Esophagus squamous epithelium (tissue), 5 donors: Measurements from ENCODE around the gene RTKN. TPM values are rescaled to one million over a fixed set of nuclear protein-coding genes. Genes with fewer than 3 reads are reported as not detected.

Source experiments
- DNase-seq: peaks from one replicate; lab custom pipeline; 2025; lab: John Stamatoyannopoulos, UW
- H3K27ac ChIP-seq, 4 donors: fragments of 200-600 bp; sonication (generic); one replicate each; pipeline ENCODE4 v1.5.1; 2016 to 2019; ENCODE audit warnings: mild to moderate bottlenecking in 1 of 4
- H3K27me3 ChIP-seq, 4 donors: fragments of 200-600 bp; sonication (generic); 1 replicate in 3 of 4; 2 replicates in 1 of 4; pipeline versions ENCODE4 v1.5.1 to v1.6.0; 2017 to 2021; ENCODE audit warnings: antibody characterized with exemption in 1 of 4
- H3K36me3 ChIP-seq, 3 donors: fragments of 200-600 bp; sonication (generic); one replicate each; pipeline ENCODE4 v1.5.1; 2016 to 2019
- H3K4me1 ChIP-seq, 3 donors: fragments of 200-600 bp; sonication (generic); one replicate each; pipeline ENCODE4 v1.5.1; 2017 to 2019
- H3K4me3 ChIP-seq, 4 donors: fragments of 200-600 bp; sonication (generic); 1 replicate in 3 of 4; 2 replicates in 1 of 4; pipeline ENCODE4 v1.5.1; 2016 to 2019; ENCODE audit warnings: mild to moderate bottlenecking in 2 of 4, moderate library complexity in 1 of 4
- H3K9me3 ChIP-seq, 3 donors: fragments of 200-600 bp; sonication (generic); one replicate each; pipeline ENCODE4 v1.5.1; 2016 to 2019
- POLR2A ChIP-seq, 4 donors: fragments of 450-650 bp; IDR thresholded peaks; one replicate each; pipeline ENCODE4 v1.6.1; 2017; ENCODE audit warnings: antibody characterized with exemption in 4 of 4, mild to moderate bottlenecking in 4 of 4, moderate library complexity in 3 of 4
- WGBS, 2 donors: methylation state at CpG; one replicate each; pipeline ENCODE4 v1.1.5; 2018; 5-methylcytosine and 5-hydroxymethylcytosine counted together
- intact Hi-C: fragments of 100-400 bp; cut with DNase I; formaldehyde crosslinking; loops from one replicate; pipeline ENCODE4 v1.15.0; 2022
- total RNA-seq, 4 donors: library from RNA; depleted of rRNA; stranded (reverse); fragments of >200 nt; gene quantifications; one replicate each; pipeline ENCODE4 v1.1.0, GENCODE V29; 2016
- TF ChIP-seq, protein P1 (sequence below), 6 experiments: fragments of 450-650 bp in 4 of 6; fragments of 200-600 bp in 2 of 6; sonication (generic) in 2 of 6; IDR thresholded peaks; one replicate each; pipeline ENCODE4 v1.5.1; 2016 to 2019; ENCODE audit warnings: antibody characterized with exemption in 6 of 6, mild to moderate bottlenecking in 4 of 6, moderate library complexity in 4 of 6
- donor health status: DM: yes; HTN: yes; CAD: no.

The RTKN gene
- total RNA-seq, 4 donors from 2014 or later, result 20.2 to 37.8 (median 27.9) TPM

- no peaks in the 10 kb centered on the region for H3K9me3 ChIP-seq
- no peak for TF ChIP-seq POLR2A (IDR thresholded peaks at IDR 0.05)
- TF ChIP-seq, protein P1, sequence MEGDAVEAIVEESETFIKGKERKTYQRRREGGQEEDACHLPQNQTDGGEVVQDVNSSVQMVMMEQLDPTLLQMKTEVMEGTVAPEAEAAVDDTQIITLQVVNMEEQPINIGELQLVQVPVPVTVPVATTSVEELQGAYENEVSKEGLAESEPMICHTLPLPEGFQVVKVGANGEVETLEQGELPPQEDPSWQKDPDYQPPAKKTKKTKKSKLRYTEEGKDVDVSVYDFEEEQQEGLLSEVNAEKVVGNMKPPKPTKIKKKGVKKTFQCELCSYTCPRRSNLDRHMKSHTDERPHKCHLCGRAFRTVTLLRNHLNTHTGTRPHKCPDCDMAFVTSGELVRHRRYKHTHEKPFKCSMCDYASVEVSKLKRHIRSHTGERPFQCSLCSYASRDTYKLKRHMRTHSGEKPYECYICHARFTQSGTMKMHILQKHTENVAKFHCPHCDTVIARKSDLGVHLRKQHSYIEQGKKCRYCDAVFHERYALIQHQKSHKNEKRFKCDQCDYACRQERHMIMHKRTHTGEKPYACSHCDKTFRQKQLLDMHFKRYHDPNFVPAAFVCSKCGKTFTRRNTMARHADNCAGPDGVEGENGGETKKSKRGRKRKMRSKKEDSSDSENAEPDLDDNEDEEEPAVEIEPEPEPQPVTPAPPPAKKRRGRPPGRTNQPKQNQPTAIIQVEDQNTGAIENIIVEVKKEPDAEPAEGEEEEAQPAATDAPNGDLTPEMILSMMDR (IDR thresholded peaks at IDR 0.05), result no peak
- peaks cover 14 to 73% (median 15%) of the 10 kb centered on the region in 3 donors for H3K4me1 ChIP-seq
- H3K27me3 ChIP-seq, result peaks cover 0 to 21% (median 0%) of the 10 kb centered on the region in 4 donors
- H3K36me3 ChIP-seq, result peaks cover 0 to 17% (median 0%) of the 10 kb centered on the region in 3 donors
- 13 to 14% methylated on average over 11 of the region's 14 CpGs for WGBS, 2 donors
- H3K4me3 ChIP-seq, result peak overlapping the region; percentile 44 to 76 (median 60)
- H3K27ac ChIP-seq, result peak overlapping the region; percentile 86 to 89 (median 87)
- intact Hi-C loops, result no loop called here
- no peak for DNase-seq
Measured at GRCh38 chr2:74439803-74440377, 1.8 kb downstream of the RTKN start.

DNA sequence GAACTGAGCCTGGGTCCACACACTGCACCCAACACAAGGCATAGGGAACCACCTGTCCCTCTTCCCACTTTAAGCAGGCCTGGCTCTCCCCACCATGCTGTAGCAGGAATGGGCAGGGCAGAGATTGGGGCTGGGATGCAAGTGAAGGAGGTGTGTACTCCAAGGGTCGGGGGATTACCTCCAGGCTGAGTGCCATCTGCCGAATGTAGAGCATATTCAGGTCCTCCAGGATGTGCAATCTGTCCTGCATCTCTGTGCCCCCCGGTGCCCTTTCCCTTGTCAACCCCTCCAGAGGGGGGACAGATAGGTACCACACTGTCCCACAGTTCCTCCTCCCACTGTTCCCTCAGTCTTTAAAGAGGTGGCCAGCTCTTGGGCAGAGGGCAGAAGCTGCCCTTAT, 2.4 kb downstream of the RTKN start:
- intact Hi-C loops, result no loop called here
- Histone ChIP-seq H3K4me1 (peaks cover 14 to 73% (median 15%) of the 10 kb centered on the region in 3 donors), H3K27me3 (peaks cover 0 to 21% (median 0%) of the 10 kb centered on the region in 4 donors), H3K36me3 (peaks cover 0 to 22% (median 0%) of the 10 kb centered on the region in 3 donors), H3K9me3 (no peaks in the 10 kb centered on the region), H3K4me3 (peak overlapping the region in 3 of 4 donors; percentile 58 to 76 (median 63)), H3K27ac (peak overlapping the region; percentile 86 to 89 (median 87))
- TF ChIP-seq, protein P1 (IDR thresholded peaks at IDR 0.05), result no peak
- TF ChIP-seq POLR2A (IDR thresholded peaks at IDR 0.05), result no peak
- 43% methylated on average over 3 of the region's 3 CpGs; no CpG with 5 or more reads in 1 of the 2 donors for WGBS, 2 donors
- no peak for DNase-seq

GRCh38 chr2:74438248-74438647, 3.5 kb downstream of the RTKN start:
- no peaks in the 10 kb centered on the region for H3K9me3 ChIP-seq
- H3K27me3 ChIP-seq, result peaks cover 0 to 21% (median 0%) of the 10 kb centered on the region in 4 donors
- H3K4me1 ChIP-seq, result peaks cover 13 to 65% (median 14%) of the 10 kb centered on the region in 3 donors
- no peak overlapping the region for H3K27ac ChIP-seq
- DNase-seq, result no peak
- TF ChIP-seq, protein P1 (IDR thresholded peaks at IDR 0.05), result no peak
- TF ChIP-seq POLR2A (IDR thresholded peaks at IDR 0.05), result no peak
- no peak overlapping the region for H3K4me3 ChIP-seq
- H3K36me3 ChIP-seq, result peaks cover 0 to 23% (median 0%) of the 10 kb centered on the region in 3 donors
- 100% methylated on average over 1 of the region's 1 CpG for WGBS, 2 donors
- intact Hi-C loops, result no loop called here

DNA sequence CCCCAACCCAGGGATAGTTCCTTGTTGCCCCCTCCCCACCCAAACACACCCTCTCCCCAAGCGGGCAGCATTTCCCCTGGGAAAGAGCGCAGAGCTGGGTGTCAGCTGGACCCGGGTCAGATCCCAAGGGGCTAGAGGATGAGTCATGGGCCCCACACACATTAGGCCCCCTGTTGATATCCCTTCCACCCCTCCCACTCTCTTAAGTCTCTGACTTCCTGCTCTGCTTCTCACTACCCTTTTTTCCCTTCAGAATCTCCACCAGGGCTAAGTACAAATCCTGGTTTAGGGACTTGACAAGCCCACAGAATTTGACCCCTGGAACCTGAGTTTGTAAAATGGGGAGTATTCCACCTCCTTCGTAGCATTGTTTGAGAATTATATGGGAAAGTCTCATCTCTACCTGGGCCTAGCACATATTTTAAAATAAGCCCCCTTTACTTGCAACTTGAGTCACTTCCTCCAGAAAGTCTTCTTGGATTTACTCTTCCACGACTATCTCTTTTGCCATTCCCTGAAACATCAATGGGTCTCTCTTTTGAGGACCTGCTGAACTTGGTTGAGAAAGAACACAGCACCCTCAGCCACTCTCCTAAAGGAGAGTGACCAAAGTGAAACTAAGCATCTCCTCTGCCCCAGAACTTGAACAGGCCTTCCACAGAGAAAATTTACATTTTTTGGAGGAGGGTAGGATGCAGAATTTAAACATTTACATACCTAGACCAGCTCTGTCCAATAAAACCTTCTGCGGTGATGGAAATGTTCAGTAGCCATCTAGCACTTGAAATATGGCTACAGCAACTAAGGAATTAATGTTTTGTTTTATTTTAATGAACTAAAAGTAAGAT, 4.7 kb downstream of the RTKN start:
- peaks cover 13 to 61% (median 14%) of the 10 kb centered on the region in 3 donors for H3K4me1 ChIP-seq
- H3K27ac ChIP-seq, result no peak overlapping the region
- WGBS, 2 donors, result 72 to 83% methylated on average over 4 to 5 of the region's 6 CpGs

More for the DNA sequence above, 4.7 kb downstream of the RTKN start:
- TF ChIP-seq POLR2A (IDR thresholded peaks at IDR 0.05), result no peak
- TF ChIP-seq, protein P1 (IDR thresholded peaks at IDR 0.05), result no peak
- no peak overlapping the region for H3K4me3 ChIP-seq
- peaks cover 0 to 16% (median 0%) of the 10 kb centered on the region in 4 donors for H3K27me3 ChIP-seq
- no peaks in the 10 kb centered on the region for H3K9me3 ChIP-seq
- intact Hi-C loops, result no loop called here
- peaks cover 0 to 30% (median 4%) of the 10 kb centered on the region in 3 donors for H3K36me3 ChIP-seq
- no peak for DNase-seq
